ENCODE measurements around the gene MAGI2.

Gene MAGI2

DNA sequence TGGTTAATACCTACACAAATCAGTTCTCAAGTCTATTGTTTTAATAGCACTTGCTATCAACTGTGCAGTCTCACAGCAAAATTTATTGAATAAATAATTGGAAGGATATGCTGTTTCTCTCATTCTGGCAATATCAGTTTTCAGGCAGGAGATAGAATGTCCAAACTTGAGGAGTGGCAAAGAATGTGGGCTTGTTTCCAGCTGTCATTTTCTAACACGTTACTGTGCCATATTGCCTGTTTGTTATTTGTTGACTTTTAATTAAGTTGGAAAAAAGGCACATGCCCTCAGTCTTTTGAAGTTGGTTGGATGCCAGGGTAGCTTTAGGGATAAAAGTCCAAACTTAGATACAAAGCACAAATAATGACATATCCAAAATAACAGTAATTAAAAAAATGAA, 52.2 kb downstream of the MAGI2 start:
- H3K9me3 Mint-ChIP-seq, result no peaks in the 10 kb centered on the region
- no peaks in the 10 kb centered on the region for H3K36me3 Mint-ChIP-seq (ENCODE audit: insufficient read depth)
- H3K27me3 Mint-ChIP-seq, result no peaks in the 10 kb centered on the region
- no peak overlapping the region for H3K4me3 Mint-ChIP-seq
- no peak overlapping the region for H3K27ac Mint-ChIP-seq (ENCODE audit: low read depth)
- no peaks in the 10 kb centered on the region for H3K4me1 Mint-ChIP-seq
- ATAC-seq (replicated peaks; ENCODE audit: extremely low read depth, poor library complexity, severe bottlenecking) (no peak), DNase-seq (ENCODE audit: low spot score in 2 of 2) (no peak)

- H3K9me3 Mint-ChIP-seq, result no peaks in the 10 kb centered on the region
- no peak overlapping the region for H3K27ac Mint-ChIP-seq (ENCODE audit: low read depth)
- H3K27me3 Mint-ChIP-seq, result no peaks in the 10 kb centered on the region
- no peak for DNase-seq (ENCODE audit: low spot score in 2 of 2)
- no peak overlapping the region for H3K4me3 Mint-ChIP-seq
- no peaks in the 10 kb centered on the region for H3K4me1 Mint-ChIP-seq
- no peaks in the 10 kb centered on the region for H3K36me3 Mint-ChIP-seq (ENCODE audit: insufficient read depth)
- no peak for ATAC-seq (replicated peaks; ENCODE audit: extremely low read depth, poor library complexity, severe bottlenecking)
Measured at GRCh38 chr7:79400222-79400621, 53.2 kb downstream of the MAGI2 start.

- no peak overlapping the region for H3K4me3 Mint-ChIP-seq
Measured at GRCh38 chr7:79398138-79398749, 55.2 kb downstream of the MAGI2 start.

GRCh38 chr7:79386688-79387422, 66.6 kb downstream of the MAGI2 start:
- no peak overlapping the region for H3K4me3 Mint-ChIP-seq
- no peaks in the 10 kb centered on the region for H3K4me1 Mint-ChIP-seq
- no peak for DNase-seq (ENCODE audit: low spot score in 2 of 2)
- no peaks in the 10 kb centered on the region for H3K27me3 Mint-ChIP-seq
- ATAC-seq (replicated peaks; ENCODE audit: extremely low read depth, poor library complexity, severe bottlenecking), result no peak
- H3K27ac Mint-ChIP-seq (ENCODE audit: low read depth), result no peak overlapping the region
- no peaks in the 10 kb centered on the region for H3K36me3 Mint-ChIP-seq (ENCODE audit: insufficient read depth)
- peaks cover 8% of the 10 kb centered on the region for H3K9me3 Mint-ChIP-seq

More at GRCh38 chr7:79398138-79398749, 55.2 kb downstream of the MAGI2 start:
- ATAC-seq (replicated peaks; ENCODE audit: extremely low read depth, poor library complexity, severe bottlenecking) (no peak), DNase-seq (ENCODE audit: low spot score in 2 of 2) (no peak)
- Mint-ChIP-seq H3K27me3 (no peaks in the 10 kb centered on the region), H3K9me3 (no peaks in the 10 kb centered on the region), H3K36me3 (ENCODE audit: insufficient read depth) (no peaks in the 10 kb centered on the region), H3K27ac (ENCODE audit: low read depth) (no peak overlapping the region), H3K4me1 (no peaks in the 10 kb centered on the region)

DNA sequence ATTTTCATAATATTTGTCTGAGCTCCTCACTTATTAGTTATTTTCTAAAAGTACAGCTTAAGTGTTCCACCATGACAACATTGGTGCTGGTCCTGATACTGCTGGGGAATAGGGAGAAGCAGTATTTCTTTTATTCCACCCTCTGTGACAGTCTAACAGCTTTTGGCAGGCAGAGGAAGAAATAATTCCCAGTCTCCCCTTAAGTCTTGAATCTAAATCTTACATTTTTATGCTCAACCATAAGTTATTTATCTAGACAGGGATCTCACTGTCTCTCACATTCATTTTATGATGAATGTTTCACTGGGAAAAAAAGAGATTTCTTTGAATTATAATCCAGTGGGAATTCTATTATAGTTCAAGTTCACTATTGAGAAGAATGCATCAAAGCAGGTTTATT, 71.5 kb downstream of the MAGI2 start:
- no peak overlapping the region for H3K4me3 Mint-ChIP-seq
- H3K36me3 Mint-ChIP-seq (ENCODE audit: insufficient read depth), result no peaks in the 10 kb centered on the region
- ATAC-seq (replicated peaks; ENCODE audit: extremely low read depth, poor library complexity, severe bottlenecking), result no peak
- H3K27ac Mint-ChIP-seq (ENCODE audit: low read depth), result no peak overlapping the region
- no peak for DNase-seq (ENCODE audit: low spot score in 2 of 2)
- no peaks in the 10 kb centered on the region for H3K27me3 Mint-ChIP-seq
- H3K9me3 Mint-ChIP-seq, result peaks cover 13% of the 10 kb centered on the region
- H3K4me1 Mint-ChIP-seq, result no peaks in the 10 kb centered on the region

DNA sequence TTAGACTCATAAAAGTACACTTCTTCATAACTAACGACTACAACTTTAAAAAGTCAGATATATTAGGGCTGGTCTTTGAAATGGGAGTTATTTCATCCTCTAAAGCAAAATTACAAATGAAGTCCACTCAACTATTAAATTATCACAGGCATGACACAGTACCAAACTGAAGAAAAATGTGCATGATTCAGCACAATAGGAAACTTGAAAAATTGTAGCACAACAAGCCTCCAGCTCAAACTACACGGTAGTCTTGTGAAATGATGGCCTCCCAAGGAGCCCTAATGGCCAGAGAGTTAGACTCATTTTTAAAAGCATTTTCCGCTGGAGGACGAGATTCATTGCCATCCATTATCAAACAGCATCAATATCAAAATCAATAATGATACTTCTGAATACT, 76.4 kb downstream of the MAGI2 start:
- peaks cover 18% of the 10 kb centered on the region for H3K9me3 Mint-ChIP-seq
- no peak for DNase-seq (ENCODE audit: low spot score in 2 of 2)

DNA sequence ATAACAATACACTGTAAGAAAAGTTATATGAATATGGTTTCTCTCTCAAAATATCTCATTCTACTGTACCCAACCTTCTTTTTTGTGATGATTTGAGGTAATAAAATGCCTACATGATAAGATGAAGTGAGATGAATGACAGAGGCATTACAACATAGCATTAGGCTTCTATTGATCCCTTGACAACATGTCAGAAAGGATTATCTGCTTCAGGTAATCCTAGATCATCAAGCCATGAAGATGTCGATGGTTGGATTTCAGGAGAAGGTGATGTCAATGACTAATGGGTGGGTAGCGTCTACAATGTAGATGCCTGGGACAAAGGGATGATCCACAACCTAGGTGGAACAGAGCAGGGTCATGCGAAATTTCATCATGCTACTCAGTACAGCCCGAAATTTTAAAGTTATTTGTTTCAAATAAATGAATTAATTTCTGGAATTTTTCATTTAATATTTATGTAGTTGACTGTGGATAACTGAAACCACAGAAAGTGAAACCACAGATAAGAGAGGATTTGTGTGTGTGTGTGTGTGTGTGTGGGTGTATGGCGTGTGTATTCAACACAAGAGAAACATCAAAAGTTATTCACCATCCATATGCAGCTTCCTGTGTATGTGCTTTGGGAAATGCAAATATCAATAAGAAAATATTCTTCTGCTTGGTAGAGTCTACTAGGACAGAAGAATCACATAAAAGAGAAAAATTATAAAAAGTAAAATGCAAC, 77.0 kb downstream of the MAGI2 start:
- no peaks in the 10 kb centered on the region for H3K36me3 Mint-ChIP-seq (ENCODE audit: insufficient read depth)
- no peak overlapping the region for H3K4me3 Mint-ChIP-seq
- H3K4me1 Mint-ChIP-seq, result no peaks in the 10 kb centered on the region
- H3K27ac Mint-ChIP-seq (ENCODE audit: low read depth), result no peak overlapping the region
- DNase-seq (ENCODE audit: low spot score in 2 of 2), result no peak
- H3K27me3 Mint-ChIP-seq, result no peaks in the 10 kb centered on the region
- ATAC-seq (replicated peaks; ENCODE audit: extremely low read depth, poor library complexity, severe bottlenecking), result no peak
- peaks cover 18% of the 10 kb centered on the region for H3K9me3 Mint-ChIP-seq

More for the DNA sequence above, 76.4 kb downstream of the MAGI2 start:
- no peak overlapping the region for H3K4me3 Mint-ChIP-seq
- no peaks in the 10 kb centered on the region for H3K27me3 Mint-ChIP-seq
- ATAC-seq (replicated peaks; ENCODE audit: extremely low read depth, poor library complexity, severe bottlenecking), result no peak
- H3K4me1 Mint-ChIP-seq, result no peaks in the 10 kb centered on the region
- H3K27ac Mint-ChIP-seq (ENCODE audit: low read depth), result no peak overlapping the region
- H3K36me3 Mint-ChIP-seq (ENCODE audit: insufficient read depth), result no peaks in the 10 kb centered on the region

- H3K27ac Mint-ChIP-seq (ENCODE audit: low read depth), result no peak overlapping the region
- no peaks in the 10 kb centered on the region for H3K27me3 Mint-ChIP-seq
- ATAC-seq (replicated peaks; ENCODE audit: extremely low read depth, poor library complexity, severe bottlenecking) (no peak), DNase-seq (ENCODE audit: low spot score in 2 of 2) (no peak)
- no peaks in the 10 kb centered on the region for H3K4me1 Mint-ChIP-seq
- peaks cover 2% of the 10 kb centered on the region for H3K36me3 Mint-ChIP-seq (ENCODE audit: insufficient read depth)
- peaks cover 24% of the 10 kb centered on the region for H3K9me3 Mint-ChIP-seq
- H3K4me3 Mint-ChIP-seq, result no peak overlapping the region
Measured at GRCh38 chr7:79361214-79361613, 92.3 kb downstream of the MAGI2 start.

DNA sequence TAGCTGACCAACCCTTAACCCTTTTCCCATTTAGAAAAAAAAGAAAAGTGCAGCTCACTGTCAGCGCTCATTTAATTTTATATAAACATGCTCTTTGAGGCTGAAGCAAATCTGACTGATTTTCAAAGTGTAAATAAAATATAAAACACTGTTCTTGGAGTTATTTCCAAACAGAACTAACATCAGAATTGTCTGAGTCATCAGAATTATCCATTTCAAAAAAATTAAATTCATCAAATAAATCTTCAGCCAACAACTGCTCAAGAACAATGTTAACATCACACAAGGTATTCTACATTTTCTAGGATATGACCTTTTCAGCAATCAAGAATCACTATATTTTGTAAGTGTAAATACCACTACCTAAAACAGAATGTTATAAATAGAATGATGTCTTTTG, 93.6 kb downstream of the MAGI2 start:
- DNase-seq (ENCODE audit: low spot score in 2 of 2) (no peak), ATAC-seq (replicated peaks; ENCODE audit: extremely low read depth, poor library complexity, severe bottlenecking) (no peak)
- Mint-ChIP-seq H3K27me3 (no peaks in the 10 kb centered on the region), H3K4me3 (no peak overlapping the region), H3K4me1 (no peaks in the 10 kb centered on the region), H3K9me3 (peaks cover 24% of the 10 kb centered on the region), H3K36me3 (ENCODE audit: insufficient read depth) (peaks cover 2% of the 10 kb centered on the region), H3K27ac (ENCODE audit: low read depth) (no peak overlapping the region)

DNA sequence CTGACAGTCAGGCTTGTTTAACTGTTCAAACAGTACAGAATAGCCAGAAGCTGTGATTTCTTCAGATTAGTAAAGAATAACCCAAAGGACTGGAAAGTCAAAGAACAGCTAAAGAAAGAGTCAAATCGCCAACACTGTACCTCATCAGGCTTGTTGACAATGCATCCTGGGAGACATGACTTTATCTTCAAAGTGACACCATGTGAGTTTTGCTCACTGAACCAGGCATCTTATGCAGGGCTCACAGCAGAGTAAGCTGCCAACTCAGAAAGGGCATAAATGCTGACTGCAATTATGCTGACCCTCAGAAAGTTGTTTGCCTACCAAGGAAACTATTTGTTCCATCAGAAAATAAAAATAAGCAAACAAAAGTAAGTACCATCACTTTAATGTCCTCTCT, 96.4 kb downstream of the MAGI2 start:
- no peak for ATAC-seq (replicated peaks; ENCODE audit: extremely low read depth, poor library complexity, severe bottlenecking)
- Mint-ChIP-seq H3K4me3 (no peak overlapping the region), H3K27ac (ENCODE audit: low read depth) (no peak overlapping the region), H3K4me1 (no peaks in the 10 kb centered on the region), H3K27me3 (no peaks in the 10 kb centered on the region), H3K9me3 (peaks cover 18% of the 10 kb centered on the region), H3K36me3 (ENCODE audit: insufficient read depth) (peaks cover 2% of the 10 kb centered on the region)
- no peak for DNase-seq (ENCODE audit: low spot score in 2 of 2)

GRCh38 chr7:79353720-79354468, 99.6 kb downstream of the MAGI2 start:
- Mint-ChIP-seq H3K9me3 (no peaks in the 10 kb centered on the region), H3K36me3 (ENCODE audit: insufficient read depth) (no peaks in the 10 kb centered on the region), H3K4me1 (no peaks in the 10 kb centered on the region), H3K27ac (ENCODE audit: low read depth) (no peak overlapping the region), H3K4me3 (no peak overlapping the region), H3K27me3 (no peaks in the 10 kb centered on the region)
- DNase-seq (ENCODE audit: low spot score in 2 of 2) (no peak), ATAC-seq (replicated peaks; ENCODE audit: extremely low read depth, poor library complexity, severe bottlenecking) (no peak)

- H3K4me1 Mint-ChIP-seq, result no peaks in the 10 kb centered on the region
- no peak overlapping the region for H3K27ac Mint-ChIP-seq (ENCODE audit: low read depth)
- ATAC-seq (replicated peaks; ENCODE audit: extremely low read depth, poor library complexity, severe bottlenecking), result no peak
- no peak for DNase-seq (ENCODE audit: low spot score in 2 of 2)
- peaks cover 4% of the 10 kb centered on the region for H3K9me3 Mint-ChIP-seq
- H3K4me3 Mint-ChIP-seq, result no peak overlapping the region
- H3K27me3 Mint-ChIP-seq, result no peaks in the 10 kb centered on the region
- H3K36me3 Mint-ChIP-seq (ENCODE audit: insufficient read depth), result no peaks in the 10 kb centered on the region
Measured at GRCh38 chr7:79352323-79352722, 101.1 kb downstream of the MAGI2 start.

Measured in central memory CD8-positive, alpha-beta T cell (primary cell).